ENCODE data around the gene UHMK1.

- no peak for TF ChIP-seq ZNF384 (IDR thresholded peaks at IDR 0.05)
- no peak for TF ChIP-seq NFRKB (IDR thresholded peaks at IDR 0.05)
- TF ChIP-seq PKNOX1 (IDR thresholded peaks at IDR 0.05), result no peak
- TF ChIP-seq FOXK2 (IDR thresholded peaks at IDR 0.05), result no peak
- no peak for TF ChIP-seq L3MBTL2 (conservative IDR thresholded peaks at IDR 0.05)
- TF ChIP-seq ELF4 (IDR thresholded peaks at IDR 0.05), result no peak
- no peak for TF ChIP-seq HDGF (IDR thresholded peaks at IDR 0.05; ENCODE audit: borderline replicate concordance)
- no peak for TF ChIP-seq SP1 (IDR thresholded peaks at IDR 0.05)
- TF ChIP-seq BHLHE40 (IDR thresholded peaks at IDR 0.05; ENCODE audit: borderline replicate concordance), result no peak
- no peak for TF ChIP-seq TARDBP (IDR thresholded peaks at IDR 0.05)
- TF ChIP-seq SUZ12 (IDR thresholded peaks at IDR 0.05), result no peak
- TF ChIP-seq FOXA1 (IDR thresholded peaks at IDR 0.05), result no peak
- TF ChIP-seq CTBP1 (IDR thresholded peaks at IDR 0.05; ENCODE audit: borderline replicate concordance), result no peak
- TF ChIP-seq FOXM1 (IDR thresholded peaks at IDR 0.05; ENCODE audit: borderline replicate concordance), result no peak
These were observed 405 bp upstream of the UHMK1 start for GRCh38 chr1:162497104-162497722.

Data from HEK293T (cell line).